Activated CD8-positive, alpha-beta T cell treated with anti-CD3 and anti-CD28 coated beads for 36 hours (primary cell): ENCODE data around the gene TXNDC15. TPM values are rescaled to one million over a fixed set of nuclear protein-coding genes. Genes with fewer than 3 reads are reported as not detected.
"Not testable (repeated sequence)": the region's sequence is repeated elsewhere in the genome, so short reads cannot be mapped to it uniquely, and the experiment has no call there.

ENCODE experiments used
- ATAC-seq: fragments of 200-7000 bp; cut with Tn5 transposase; one replicate; pipeline ENCODE4 v1.10.0; 2021; ENCODE audit warnings: mild to moderate bottlenecking, moderate library complexity
- CTCF ChIA-PET: fragments of 350-600 bp; sonication (Branson Sonifier 250); formaldehyde crosslinking; loops from one replicate; lab custom pipeline; 2021; ENCODE audit warnings: antibody characterized with exemption; lab: Charles Lee
- POLR2A ChIA-PET: fragments of 350-600 bp; sonication (Branson Sonifier 250); formaldehyde crosslinking; loops from one replicate; lab custom pipeline; 2021; ENCODE audit warnings: antibody characterized with exemption; lab: Charles Lee
- DNase-seq: peaks from one replicate; pipeline ENCODE4 v3.0.0-alpha.2; 2020
- H3K27ac Mint-ChIP-seq: one replicate; pipeline ENCODE4 v1.8.0; 2021; ENCODE audit warnings: mild to moderate bottlenecking, mixed read lengths
- H3K27me3 Mint-ChIP-seq: one replicate; pipeline ENCODE4 v1.8.0; 2021; ENCODE audit warnings: mixed read lengths
- H3K36me3 Mint-ChIP-seq: one replicate; pipeline ENCODE4 v1.8.0; 2021; ENCODE audit warnings: low read depth, mixed read lengths
- H3K4me1 Mint-ChIP-seq: one replicate; pipeline ENCODE4 v1.8.0; 2021; ENCODE audit warnings: low read depth, mixed read lengths
- H3K4me3 Mint-ChIP-seq: one replicate; pipeline ENCODE4 v1.8.0; 2021; ENCODE audit warnings: mild to moderate bottlenecking, moderate library complexity, mixed read lengths
- H3K9me3 Mint-ChIP-seq: one replicate; pipeline ENCODE4 v1.8.0; 2021; ENCODE audit warnings: mixed read lengths
- CTCF ChIP-seq: fragments of 200-600 bp; IDR thresholded peaks from one replicate; pipeline ENCODE4 v1.8.0; 2022; ENCODE audit warnings: antibody characterized with exemption, mild to moderate bottlenecking
- intact Hi-C: fragments of 100-400 bp; cut with micrococcal nuclease; formaldehyde crosslinking; loops from one replicate; pipeline ENCODE4 v1.10.0; 2022
- total RNA-seq, 2 experiments: library from RNA; stranded (reverse); gene quantifications; one replicate each; pipeline ENCODE4 v1.2.3, GENCODE V29; 2021

TXNDC15 gene
- total RNA-seq, 2 experiments from 2014 or later = 17.1 to 26.7 TPM

- intact Hi-C loops = no loop called here
- no peaks in the 10 kb centered on the region for H3K4me1 Mint-ChIP-seq
- no peaks in the 10 kb centered on the region for H3K27me3 Mint-ChIP-seq
- ChIA-PET CTCF (interaction anchor here (1.1 kb wide), 1 partner anchor 10 kb away, joined by 4 read pairs; the partner anchor contains the start of gene C5orf24), POLR2A (interaction anchor here (1.0 to 4.0 kb wide), 2 partner anchors 10 to 11 kb away, joined by 3 to 13 read pairs; partner anchors contain the start of gene C5orf24)
- H3K9me3 Mint-ChIP-seq = no peaks in the 10 kb centered on the region
- H3K4me3 Mint-ChIP-seq = no peak overlapping the region
- DNase-seq (no peak), ATAC-seq (no peak)
- H3K27ac Mint-ChIP-seq = no peak overlapping the region
- TF ChIP-seq CTCF = no peak
- H3K36me3 Mint-ChIP-seq = peaks cover 15% of the 10 kb centered on the region
Observed at GRCh38 chr5:134835623-134836022, 38.5 kb upstream of the TXNDC15 start.

- no peak for ATAC-seq
- intact Hi-C loops = no loop called here
- H3K4me1 Mint-ChIP-seq = no peaks in the 10 kb centered on the region
- ChIA-PET CTCF (interaction anchor here (1.1 kb wide), 1 partner anchor 21 kb away, joined by 4 read pairs; no protein-coding TSS in a partner anchor), POLR2A (interaction anchor here (0.6 to 1.3 kb wide), 3 partner anchors 67 to 542 kb away, joined by 3 read pairs; partner anchors contain the start of gene PCBD2)
- H3K27ac Mint-ChIP-seq = no peak overlapping the region
- no peak for DNase-seq
- peaks cover 17% of the 10 kb centered on the region for H3K36me3 Mint-ChIP-seq
- H3K4me3 Mint-ChIP-seq = no peak overlapping the region
- no peaks in the 10 kb centered on the region for H3K9me3 Mint-ChIP-seq
- TF ChIP-seq CTCF = no peak
- no peaks in the 10 kb centered on the region for H3K27me3 Mint-ChIP-seq
Observed at GRCh38 chr5:134837530-134838181, 36.5 kb upstream of the TXNDC15 start.

GRCh38 chr5:134838361-134838760, 35.8 kb upstream of the TXNDC15 start:
- CTCF ChIA-PET = interaction anchor here (1.0 kb wide), 1 partner anchor 21 kb away, joined by 3 read pairs; no protein-coding TSS in a partner anchor

GRCh38 chr5:134840811-134841210, 33.4 kb upstream of the TXNDC15 start:
- CTCF ChIA-PET = interaction anchor here (1.5 kb wide), 1 partner anchor 68 kb away, joined by 4 read pairs; no protein-coding TSS in a partner anchor
- ATAC-seq (no peak), DNase-seq (no peak)
- POLR2A ChIA-PET = interaction anchor here (0.6 to 3.0 kb wide), 4 partner anchors 8 to 64 kb away, joined by 3 to 10 read pairs (median 4); partner anchors contain the start of gene PCBD2
- no peak for TF ChIP-seq CTCF
- Mint-ChIP-seq H3K9me3 (no peaks in the 10 kb centered on the region), H3K4me1 (peaks cover 9% of the 10 kb centered on the region), H3K36me3 (peaks cover 17% of the 10 kb centered on the region), H3K4me3 (no peak overlapping the region), H3K27me3 (no peaks in the 10 kb centered on the region), H3K27ac (no peak overlapping the region)
- intact Hi-C loops = no loop called here

More at GRCh38 chr5:134838361-134838760, 35.8 kb upstream of the TXNDC15 start:
- peaks cover 19% of the 10 kb centered on the region for H3K36me3 Mint-ChIP-seq
- H3K4me1 Mint-ChIP-seq, H3K27ac Mint-ChIP-seq, H3K27me3 Mint-ChIP-seq, intact Hi-C loops, H3K9me3 Mint-ChIP-seq, ATAC-seq, DNase-seq, H3K4me3 Mint-ChIP-seq: not testable (repeated sequence)
- POLR2A ChIA-PET = interaction anchor here (0.6 to 1.3 kb wide), 3 partner anchors 66 to 542 kb away, joined by 3 read pairs; partner anchors contain the start of gene PCBD2

GRCh38 chr5:134844252-134844651, 29.9 kb upstream of the TXNDC15 start:
- peaks cover 23% of the 10 kb centered on the region for H3K4me1 Mint-ChIP-seq
- DNase-seq = no peak
- ChIA-PET POLR2A (interaction anchor here (1.3 to 1.5 kb wide), 2 partner anchors 19 to 30 kb away, joined by 4 to 6 read pairs; partner anchors contain the start of gene TXNDC15), CTCF (interaction anchor here (1.7 kb wide), 2 partner anchors 19 to 60 kb away, joined by 3 to 6 read pairs; partner anchors contain the start of gene PCBD2)
- intact Hi-C loops = no loop called here
- ATAC-seq = no peak
- no peaks in the 10 kb centered on the region for H3K27me3 Mint-ChIP-seq
- TF ChIP-seq CTCF = no peak
- peak overlapping the region; percentile 98 for H3K27ac Mint-ChIP-seq
- no peaks in the 10 kb centered on the region for H3K9me3 Mint-ChIP-seq
- H3K36me3 Mint-ChIP-seq = peaks cover 26% of the 10 kb centered on the region
- H3K4me3 Mint-ChIP-seq = no peak overlapping the region
